ENCODE data around the gene TTC21B. TPM values are rescaled to one million over a fixed set of nuclear protein-coding genes. Genes with fewer than 3 reads are reported as not detected.
A peak's percentile ranks its signal among the peaks of the same experiment; 100 is the strongest.
"Not testable (repeated sequence)": the region's sequence is repeated elsewhere in the genome, so short reads cannot be mapped to it uniquely, and the experiment has no call there.

TTC21B gene
- total and polyA plus RNA-seq, 4 donors = 21.3 to 79.2 (median 28.7) TPM

GRCh38 chr2:165876269-165876668 is 77.3 kb downstream of the TTC21B start:
- peaks cover 5% of the 10 kb centered on the region for H3K36me3 ChIP-seq (ENCODE audit: control insufficient read depth, insufficient read depth, low read length)
- H3K27me3 ChIP-seq (ENCODE audit: control insufficient read depth, insufficient read depth, low read length) = no peaks in the 10 kb centered on the region
- no peak overlapping the region for H3K4me3 ChIP-seq (ENCODE audit: low read depth, low read length)
- DNase-seq (ENCODE audit: low read depth in 4 of 6, low spot score in 6 of 6) = no peak
- no peaks in the 10 kb centered on the region for H3K4me1 ChIP-seq (ENCODE audit: control insufficient read depth, insufficient read depth, low read length)
- H3K9me3 ChIP-seq (ENCODE audit: control insufficient read depth, insufficient read depth, low read length) = no peaks in the 10 kb centered on the region
- WGBS (ENCODE audit: insufficient coverage) = no CpG with 5 or more reads among the region's 1 CpG
- no peak overlapping the region for H3K27ac ChIP-seq (ENCODE audit: low read depth, low read length)

GRCh38 chr2:165874445-165875039 is 79.0 kb downstream of the TTC21B start:
- no peak overlapping the region for H3K4me3 ChIP-seq (ENCODE audit: low read depth, low read length)
- no peaks in the 10 kb centered on the region for H3K4me1 ChIP-seq (ENCODE audit: control insufficient read depth, insufficient read depth, low read length)
- H3K36me3 ChIP-seq (ENCODE audit: control insufficient read depth, insufficient read depth, low read length) = peaks cover 5% of the 10 kb centered on the region
- WGBS (ENCODE audit: insufficient coverage) = no CpG with 5 or more reads among the region's 3 CpGs
- no peak overlapping the region for H3K27ac ChIP-seq (ENCODE audit: low read depth, low read length)
- no peaks in the 10 kb centered on the region for H3K27me3 ChIP-seq (ENCODE audit: control insufficient read depth, insufficient read depth, low read length)
- peak in 5 of 6 donors; percentile 59 to 96 (median 68) for DNase-seq (ENCODE audit: low read depth in 4 of 6, low spot score in 6 of 6)
- no peaks in the 10 kb centered on the region for H3K9me3 ChIP-seq (ENCODE audit: control insufficient read depth, insufficient read depth, low read length)

DNA sequence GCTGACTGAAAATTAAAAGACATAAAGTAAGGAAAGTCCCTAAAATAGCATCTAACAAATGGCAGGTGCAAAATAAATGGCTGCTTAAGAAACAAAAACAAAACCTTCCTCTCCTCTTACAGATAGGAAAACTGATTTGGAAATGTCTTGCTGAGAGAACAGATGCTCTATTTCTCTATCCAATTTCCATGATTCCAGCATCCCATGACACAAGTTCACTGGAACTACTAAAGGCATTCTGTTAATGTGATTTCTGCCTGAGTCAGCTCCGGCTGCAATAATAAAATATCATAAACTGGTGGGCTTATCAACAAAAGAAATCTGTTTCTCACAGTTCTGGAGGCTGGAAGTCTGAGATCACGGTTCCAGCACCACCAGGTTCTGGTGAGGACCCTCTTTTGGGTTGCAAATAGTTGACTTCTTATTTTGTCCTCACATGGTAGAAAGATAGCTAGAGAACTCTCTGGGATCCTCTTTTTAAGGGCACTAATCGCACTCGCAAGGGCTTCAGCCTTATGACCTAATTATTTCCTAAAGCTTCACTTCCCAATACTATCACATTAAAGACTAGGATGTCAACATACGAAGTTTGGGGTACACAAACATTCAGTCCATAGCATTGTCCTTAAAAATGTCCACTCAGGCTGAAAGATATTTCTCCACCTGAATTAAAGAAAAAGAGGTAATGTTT is 81.3 kb downstream of the TTC21B start:
- WGBS (ENCODE audit: insufficient coverage) = no CpG with 5 or more reads among the region's 5 CpGs

DNA sequence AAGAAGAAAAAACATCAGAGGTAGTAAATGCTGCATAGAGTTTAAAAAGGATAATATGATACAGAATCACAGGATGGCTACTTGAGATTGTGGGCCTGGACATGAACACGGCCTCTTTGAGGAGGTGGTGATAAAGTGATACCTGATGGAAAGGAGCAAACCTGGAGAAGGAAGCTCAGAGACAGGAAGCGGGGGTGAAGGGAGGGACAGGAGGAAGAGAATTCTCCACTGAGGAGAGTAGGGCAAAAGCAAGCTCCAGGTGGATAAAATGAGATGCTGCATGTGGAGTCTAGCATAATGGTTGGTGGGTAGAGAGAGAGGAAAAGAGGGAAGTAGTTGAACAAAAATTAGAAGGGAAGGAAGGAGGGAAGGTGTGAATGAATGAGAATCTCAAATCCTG is 82.6 kb downstream of the TTC21B start:
- H3K4me1 ChIP-seq (ENCODE audit: control insufficient read depth, insufficient read depth, low read length) = no peaks in the 10 kb centered on the region
- no peak overlapping the region for H3K4me3 ChIP-seq (ENCODE audit: low read depth, low read length)
- 100% methylated on average over 2 of the region's 2 CpGs for WGBS (ENCODE audit: insufficient coverage)
- H3K27me3 ChIP-seq (ENCODE audit: control insufficient read depth, insufficient read depth, low read length) = no peaks in the 10 kb centered on the region
- no peak overlapping the region for H3K27ac ChIP-seq (ENCODE audit: low read depth, low read length)
- no peaks in the 10 kb centered on the region for H3K36me3 ChIP-seq (ENCODE audit: control insufficient read depth, insufficient read depth, low read length)
- no peaks in the 10 kb centered on the region for H3K9me3 ChIP-seq (ENCODE audit: control insufficient read depth, insufficient read depth, low read length)
- no peak for DNase-seq (ENCODE audit: low read depth in 4 of 6, low spot score in 6 of 6)

More for the DNA sequence above, 81.3 kb downstream of the TTC21B start:
- peak in 1 of 6 donors; percentile 54 for DNase-seq (ENCODE audit: low read depth in 4 of 6, low spot score in 6 of 6)
- Histone ChIP-seq H3K9me3 (ENCODE audit: control insufficient read depth, insufficient read depth, low read length) (no peaks in the 10 kb centered on the region), H3K4me3 (ENCODE audit: low read depth, low read length) (no peak overlapping the region), H3K36me3 (ENCODE audit: control insufficient read depth, insufficient read depth, low read length) (no peaks in the 10 kb centered on the region), H3K27ac (ENCODE audit: low read depth, low read length) (no peak overlapping the region), H3K4me1 (ENCODE audit: control insufficient read depth, insufficient read depth, low read length) (no peaks in the 10 kb centered on the region), H3K27me3 (ENCODE audit: control insufficient read depth, insufficient read depth, low read length) (no peaks in the 10 kb centered on the region)

DNA sequence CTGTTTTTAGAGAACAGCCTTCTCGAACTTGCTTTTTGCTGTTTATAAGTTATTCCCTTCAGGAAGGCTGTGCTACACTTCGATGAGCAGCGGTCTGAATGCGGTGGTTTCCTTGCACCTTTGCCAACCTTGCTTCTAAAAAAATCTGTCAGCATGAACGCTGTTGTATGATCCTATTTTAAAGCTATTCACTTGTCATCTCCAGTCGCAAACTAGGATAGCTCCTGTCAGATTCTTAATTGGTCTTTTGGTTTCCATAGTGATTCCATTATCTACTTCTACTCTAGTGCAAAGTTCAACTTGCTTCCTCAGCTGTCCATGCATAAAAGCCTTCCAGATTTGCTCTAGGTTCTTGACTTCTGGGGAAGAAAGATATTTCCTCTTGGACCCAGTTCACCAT is 83.2 kb downstream of the TTC21B start:
- DNase-seq (ENCODE audit: low read depth in 4 of 6, low spot score in 6 of 6) = peak in 1 of 6 donors; percentile 37
- H3K9me3 ChIP-seq (ENCODE audit: control insufficient read depth, insufficient read depth, low read length) = no peaks in the 10 kb centered on the region
- no peaks in the 10 kb centered on the region for H3K36me3 ChIP-seq (ENCODE audit: control insufficient read depth, insufficient read depth, low read length)
- no peak overlapping the region for H3K4me3 ChIP-seq (ENCODE audit: low read depth, low read length)
- WGBS (ENCODE audit: insufficient coverage) = 39% methylated on average over 5 of the region's 6 CpGs
- H3K27ac ChIP-seq (ENCODE audit: low read depth, low read length) = no peak overlapping the region
- no peaks in the 10 kb centered on the region for H3K4me1 ChIP-seq (ENCODE audit: control insufficient read depth, insufficient read depth, low read length)
- H3K27me3 ChIP-seq (ENCODE audit: control insufficient read depth, insufficient read depth, low read length) = no peaks in the 10 kb centered on the region

DNA sequence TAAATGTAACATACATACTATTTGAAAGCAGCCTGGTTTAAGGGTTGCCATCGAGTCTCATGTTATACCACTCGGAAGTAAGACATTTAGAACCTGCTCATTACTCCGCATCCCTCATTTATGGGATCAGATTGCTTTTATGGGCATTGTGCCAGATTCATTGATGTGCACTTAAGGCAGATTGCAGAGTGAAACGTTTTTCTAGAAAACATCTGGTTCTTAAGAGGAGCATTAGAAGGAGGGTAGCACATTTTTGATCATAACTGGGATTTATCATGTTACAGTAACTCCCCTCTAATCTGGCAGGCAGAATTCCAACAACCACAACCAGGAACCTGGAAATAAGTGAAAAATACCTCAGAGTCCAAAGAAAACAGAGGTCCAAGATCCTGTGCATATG is 85.4 kb downstream of the TTC21B start:
- WGBS (ENCODE audit: insufficient coverage) = 0% methylated on average over 1 of the region's 4 CpGs
- no peaks in the 10 kb centered on the region for H3K9me3 ChIP-seq (ENCODE audit: control insufficient read depth, insufficient read depth, low read length)
- no peaks in the 10 kb centered on the region for H3K4me1 ChIP-seq (ENCODE audit: control insufficient read depth, insufficient read depth, low read length)
- no peak overlapping the region for H3K4me3 ChIP-seq (ENCODE audit: low read depth, low read length)
- no peaks in the 10 kb centered on the region for H3K27me3 ChIP-seq (ENCODE audit: control insufficient read depth, insufficient read depth, low read length)
- H3K36me3 ChIP-seq (ENCODE audit: control insufficient read depth, insufficient read depth, low read length) = no peaks in the 10 kb centered on the region
- peak in 2 of 6 donors; percentile 57 to 84 for DNase-seq (ENCODE audit: low read depth in 4 of 6, low spot score in 6 of 6)
- no peak overlapping the region for H3K27ac ChIP-seq (ENCODE audit: low read depth, low read length)

- no peak overlapping the region for H3K4me3 ChIP-seq (ENCODE audit: low read depth, low read length)
- no peaks in the 10 kb centered on the region for H3K4me1 ChIP-seq (ENCODE audit: control insufficient read depth, insufficient read depth, low read length)
- no peaks in the 10 kb centered on the region for H3K27me3 ChIP-seq (ENCODE audit: control insufficient read depth, insufficient read depth, low read length)
- H3K27ac ChIP-seq (ENCODE audit: low read depth, low read length) = peak overlapping the region; percentile 49
- DNase-seq (ENCODE audit: low read depth in 4 of 6, low spot score in 6 of 6) = peak; percentile 45 to 94 (median 63)
- H3K36me3 ChIP-seq (ENCODE audit: control insufficient read depth, insufficient read depth, low read length) = no peaks in the 10 kb centered on the region
- H3K9me3 ChIP-seq (ENCODE audit: control insufficient read depth, insufficient read depth, low read length) = peaks cover 2% of the 10 kb centered on the region
- WGBS (ENCODE audit: insufficient coverage) = no CpG with 5 or more reads among the region's 6 CpGs
Observed at GRCh38 chr2:165864296-165864695, 89.3 kb downstream of the TTC21B start.

DNA sequence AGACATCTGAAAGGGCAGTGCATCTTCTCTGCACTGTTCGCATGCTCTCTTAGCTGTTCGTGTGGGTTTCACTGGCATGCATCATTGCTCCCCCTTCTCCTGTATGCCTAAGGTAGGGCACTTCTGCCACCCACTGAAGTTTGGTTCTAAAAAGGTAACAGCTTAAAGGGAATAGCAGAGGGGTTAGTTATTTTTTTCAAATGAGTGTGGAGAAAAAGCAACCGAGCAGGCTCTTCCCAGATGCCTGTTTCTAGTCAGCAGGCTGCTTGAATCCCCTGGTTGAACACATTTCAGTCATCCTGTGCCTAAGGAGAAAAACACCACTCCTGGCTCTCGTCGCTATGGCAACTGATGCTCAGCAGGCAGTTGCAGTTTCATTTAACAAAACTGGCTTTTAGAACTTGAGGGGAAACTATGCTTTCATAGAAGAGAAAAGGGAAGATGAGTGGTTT is 89.7 kb downstream of the TTC21B start:
- 8% methylated on average over 3 of the region's 5 CpGs for WGBS (ENCODE audit: insufficient coverage)
- Histone ChIP-seq H3K9me3 (ENCODE audit: control insufficient read depth, insufficient read depth, low read length) (peaks cover 2% of the 10 kb centered on the region), H3K4me1 (ENCODE audit: control insufficient read depth, insufficient read depth, low read length) (no peaks in the 10 kb centered on the region), H3K36me3 (ENCODE audit: control insufficient read depth, insufficient read depth, low read length) (no peaks in the 10 kb centered on the region), H3K27ac (ENCODE audit: low read depth, low read length) (peak overlapping the region; percentile 49), H3K27me3 (ENCODE audit: control insufficient read depth, insufficient read depth, low read length) (no peaks in the 10 kb centered on the region), H3K4me3 (ENCODE audit: low read depth, low read length) (no peak overlapping the region)
- DNase-seq (ENCODE audit: low read depth in 4 of 6, low spot score in 6 of 6) = peak; percentile 62 to 97 (median 76)

DNA sequence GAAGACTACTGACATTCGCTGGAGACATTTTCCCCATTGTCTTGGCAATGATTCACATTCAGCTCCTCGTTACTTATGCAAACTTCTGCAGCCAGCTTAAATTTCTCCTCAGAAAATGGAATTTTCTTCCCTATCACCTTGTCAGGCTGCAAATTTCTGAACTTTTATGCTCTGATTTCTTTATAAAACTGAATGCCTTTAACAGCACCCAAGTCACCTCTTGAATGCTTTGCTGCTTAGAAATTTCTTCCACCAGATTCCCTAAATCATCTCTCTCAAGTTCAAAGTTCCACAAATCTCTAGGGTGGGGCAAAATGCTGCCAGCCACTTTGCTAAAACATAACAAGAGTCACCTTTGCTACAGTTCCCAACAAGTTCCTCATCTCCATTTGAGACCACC is 92.5 kb downstream of the TTC21B start:
- not testable (repeated sequence) for H3K36me3 ChIP-seq (ENCODE audit: control insufficient read depth, insufficient read depth, low read length); H3K4me3 ChIP-seq (ENCODE audit: low read depth, low read length); DNase-seq (ENCODE audit: low read depth in 4 of 6, low spot score in 6 of 6); H3K9me3 ChIP-seq (ENCODE audit: control insufficient read depth, insufficient read depth, low read length); H3K4me1 ChIP-seq (ENCODE audit: control insufficient read depth, insufficient read depth, low read length); H3K27ac ChIP-seq (ENCODE audit: low read depth, low read length); H3K27me3 ChIP-seq (ENCODE audit: control insufficient read depth, insufficient read depth, low read length)
- WGBS (ENCODE audit: insufficient coverage) = 93% methylated on average over 2 of the region's 2 CpGs

GRCh38 chr2:165859723-165860122 is 93.9 kb downstream of the TTC21B start:
- H3K27me3 ChIP-seq (ENCODE audit: control insufficient read depth, insufficient read depth, low read length); H3K9me3 ChIP-seq (ENCODE audit: control insufficient read depth, insufficient read depth, low read length); H3K36me3 ChIP-seq (ENCODE audit: control insufficient read depth, insufficient read depth, low read length); DNase-seq (ENCODE audit: low read depth in 4 of 6, low spot score in 6 of 6); H3K4me3 ChIP-seq (ENCODE audit: low read depth, low read length); H3K4me1 ChIP-seq (ENCODE audit: control insufficient read depth, insufficient read depth, low read length); H3K27ac ChIP-seq (ENCODE audit: low read depth, low read length): not testable (repeated sequence)
- 83% methylated on average over 1 of the region's 2 CpGs for WGBS (ENCODE audit: insufficient coverage)

Measured in spinal cord (tissue), 10 donors.